ENCODE results near the gene VSIG4. TPM values are rescaled to one million over a fixed set of nuclear protein-coding genes. Genes with fewer than 3 reads are reported as not detected.

The VSIG4 gene
- total and polyA plus RNA-seq, 2 of the 8 experiments (the other 6 are each of a cell fraction or from before 2014, with no cell fraction given): not detected

DNA sequence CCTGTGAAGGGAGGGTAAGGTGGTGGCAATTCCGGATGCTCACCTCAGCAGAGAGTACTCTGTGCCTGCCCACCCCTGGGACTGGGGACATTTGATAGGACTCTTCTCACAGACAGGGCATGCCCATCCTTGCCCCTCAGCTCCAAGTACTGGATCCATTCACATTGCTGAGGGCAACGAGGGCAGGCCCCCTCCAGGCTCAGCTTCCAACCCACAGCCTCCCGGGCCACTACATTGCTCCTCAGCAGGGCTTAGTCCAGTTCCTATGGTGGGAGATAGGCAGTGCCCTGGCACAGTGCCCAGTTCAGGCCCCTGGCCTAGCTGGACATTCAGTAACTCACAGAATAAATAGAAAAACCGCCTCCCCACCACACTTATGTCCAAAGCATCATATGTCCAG is 15.1 kb upstream of the VSIG4 start:
- Histone ChIP-seq H2AK5ac (ENCODE audit: low read depth, low read length) (no peak overlapping the region), H4K20me1 (replicated peaks in 1 of 2; ENCODE audit: control insufficient read depth in 1 of 2, insufficient read depth in 2 of 2, low read length in 2 of 2) (no peaks in the 10 kb centered on the region), H2BK5ac (ENCODE audit: low read depth, low read length) (no peak overlapping the region), H3K36me3 (ENCODE audit: control insufficient read depth in 2 of 4, insufficient read depth in 4 of 4, low read length in 3 of 4) (no peaks in the 10 kb centered on the region), H2BK12ac (ENCODE audit: low read depth, low read length) (no peak overlapping the region), H4K5ac (ENCODE audit: insufficient read length, low read depth, low read length) (no peak overlapping the region), H4K8ac (ENCODE audit: extremely low read depth, insufficient read depth, low read length) (no peak overlapping the region), H2BK15ac (ENCODE audit: low read length) (no peak overlapping the region), H3K27ac (ENCODE audit: low read depth, low read length) (no peak overlapping the region), H3K56ac (replicated peaks; ENCODE audit: insufficient read length, low read depth, low read length) (no peak overlapping the region), H2BK120ac (replicated peaks; ENCODE audit: low read depth, low read length) (no peak overlapping the region), H3K4me2 (ENCODE audit: insufficient read depth in 1 of 2, low read depth in 2 of 2, low read length in 2 of 2) (no peak overlapping the region), H3K9ac (replicated peaks in 1 of 4; ENCODE audit: extremely low read depth in 1 of 4, low read depth in 3 of 4, low read length in 3 of 4) (no peak overlapping the region), H2AFZ (ENCODE audit: low read length) (no peak overlapping the region), H4K91ac (replicated peaks; ENCODE audit: insufficient read length, low read length) (no peak overlapping the region), H3K4me3 (ENCODE audit: extremely low read depth in 1 of 4, insufficient read depth in 2 of 4, low read depth in 3 of 4, low read length in 4 of 4) (no peak overlapping the region), H3K9me3 (ENCODE audit: insufficient read depth in 2 of 2, low read depth in 1 of 2, low read length in 1 of 2) (peaks cover 0 to 30% of the 10 kb centered on the region in 2 experiments; a peak in 2 of 4 replicates), H3K27me3 (replicated peaks in 1 of 4; ENCODE audit: control insufficient read depth in 3 of 4, extremely low read depth in 1 of 4, insufficient read depth in 3 of 4, low read length in 3 of 4) (no peaks in the 10 kb centered on the region), H3K4me1 (replicated peaks in 1 of 4; ENCODE audit: control insufficient read depth in 3 of 4, insufficient read depth in 4 of 4, low read length in 3 of 4) (no peaks in the 10 kb centered on the region), H2BK20ac (ENCODE audit: low read length) (no peak overlapping the region), H3K23me2 (ENCODE audit: low read depth, low read length) (no peaks in the 10 kb centered on the region), H3K79me1 (ENCODE audit: low read depth, low read length) (no peaks in the 10 kb centered on the region), H3K23ac (ENCODE audit: insufficient read length) (no peak overlapping the region), H3K79me2 (ENCODE audit: control insufficient read depth in 1 of 2, insufficient read depth in 2 of 2, low read length in 2 of 2) (no peaks in the 10 kb centered on the region), H3K4ac (replicated peaks; ENCODE audit: insufficient read length, low read depth, low read length) (no peak overlapping the region), H3K18ac (ENCODE audit: extremely low read depth, low read length) (no peak overlapping the region), H3K14ac (ENCODE audit: insufficient read length) (no peak overlapping the region)
- DNase-seq (ENCODE audit: low read depth in 1 of 2, low spot score in 2 of 2): no peak
- no peak for FAIRE-seq
- CTCF ChIA-PET (ENCODE audit: partially characterized antibody): no interaction called here
- POLR2A ChIA-PET (ENCODE audit: partially characterized antibody): no interaction called here
- TF ChIP-seq TEAD4 (IDR thresholded peaks at IDR 0.05; ENCODE audit: low read depth, low read length): no peak
- no peak for TF ChIP-seq NANOG (IDR thresholded peaks at IDR 0.05; ENCODE audit: insufficient read depth, low read depth, low read length, poor library complexity, severe bottlenecking)
- no peak for TF ChIP-seq CTBP2 (IDR thresholded peaks at IDR 0.05; ENCODE audit: borderline replicate concordance, insufficient read depth, insufficient read length, low read length)
- TF ChIP-seq ZNF274 (IDR thresholded peaks at IDR 0.05; ENCODE audit: borderline replicate concordance, extremely low read depth, low read length): no peak
- TF ChIP-seq SIRT6 (IDR thresholded peaks at IDR 0.05; ENCODE audit: low read length): no peak
- no peak for TF ChIP-seq EGR1 (IDR thresholded peaks at IDR 0.05; ENCODE audit: borderline replicate concordance, low read depth, low read length)
- TF ChIP-seq KDM1A (IDR thresholded peaks at IDR 0.05; ENCODE audit: borderline replicate concordance, low read length): no peak
- TF ChIP-seq PHF8 (conservative IDR thresholded peaks at IDR 0.05; ENCODE audit: low read depth, low read length): no peak
- no peak for TF ChIP-seq JUN (IDR thresholded peaks at IDR 0.05; ENCODE audit: low read depth, low read length)
- no peak for TF ChIP-seq JUND (IDR thresholded peaks at IDR 0.05; ENCODE audit: low read length)
- 53% methylated on average over 3 of the region's 4 CpGs; no CpG with 5 or more reads in 1 of the 2 experiments for WGBS, 2 experiments (ENCODE audit: extremely low coverage in 1 of 2, insufficient coverage in 1 of 2, insufficient read length in 1 of 2, insufficient replicate concordance in 2 of 2, low coverage in 1 of 2, low lambda C conversion rate in 2 of 2, missing lambda C conversion rate in 1 of 2)

Data from H1 (cell line).